Stimulated activated CD8-positive, alpha-beta memory T cell treated with anti-CD3 and anti-CD28 coated beads, Interleukin-12 subunit alpha, Interleukin-12 subunit beta, amount 100 ng/mL, for 1 hour (primary cell): ENCODE data around the gene RBPJL.

Experiments
- DNase-seq: peaks from one replicate; pipeline ENCODE4 v3.0.0-alpha.2; 2020; ENCODE audit warnings: low read depth

The RBPJL gene

GRCh38 chr20:45317826-45318225, 11.2 kb downstream of the RBPJL start:
- no peak for DNase-seq

DNA sequence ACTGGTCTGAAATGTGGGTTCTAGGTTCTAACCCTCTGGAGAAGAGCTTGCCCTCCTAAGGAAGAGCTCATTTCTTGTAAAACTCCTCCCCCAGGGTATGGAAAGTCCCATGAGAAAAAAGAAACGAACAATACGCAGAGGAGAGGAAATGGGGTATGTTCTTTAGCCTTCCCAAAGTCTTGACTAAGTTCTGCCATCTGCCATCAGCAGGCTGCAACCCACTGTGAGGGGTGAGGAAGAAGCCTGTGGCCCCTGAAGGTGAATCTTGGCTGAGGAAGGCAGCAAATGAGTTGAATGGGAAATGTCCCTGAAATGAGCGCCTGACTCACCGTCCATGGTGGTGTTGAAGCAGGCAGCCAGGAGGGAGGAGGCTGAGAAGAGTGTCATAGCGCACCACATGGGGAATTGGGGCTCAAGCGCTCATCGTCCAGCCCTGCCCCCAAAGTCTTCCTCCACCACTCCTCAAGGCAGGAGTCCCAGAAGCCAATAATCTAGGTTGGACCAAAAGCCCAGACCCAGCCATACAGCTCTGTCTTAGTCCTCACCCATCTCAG, 11.8 kb downstream of the RBPJL start:
- DNase-seq: no peak

- DNase-seq: no peak
Measured at GRCh38 chr20:45318948-45319347, 12.3 kb downstream of the RBPJL start.

- DNase-seq: no peak
Measured at GRCh38 chr20:45320948-45321595, 14.4 kb downstream of the RBPJL start.

GRCh38 chr20:45322952-45323383, 16.3 kb downstream of the RBPJL start:
- DNase-seq: no peak

GRCh38 chr20:45323731-45324130, 17.1 kb downstream of the RBPJL start:
- DNase-seq: no peak

- no peak for DNase-seq
Measured at GRCh38 chr20:45325371-45325770, 18.7 kb downstream of the RBPJL start.

- no peak for DNase-seq
Measured at GRCh38 chr20:45328451-45328850, 21.8 kb downstream of the RBPJL start.

DNA sequence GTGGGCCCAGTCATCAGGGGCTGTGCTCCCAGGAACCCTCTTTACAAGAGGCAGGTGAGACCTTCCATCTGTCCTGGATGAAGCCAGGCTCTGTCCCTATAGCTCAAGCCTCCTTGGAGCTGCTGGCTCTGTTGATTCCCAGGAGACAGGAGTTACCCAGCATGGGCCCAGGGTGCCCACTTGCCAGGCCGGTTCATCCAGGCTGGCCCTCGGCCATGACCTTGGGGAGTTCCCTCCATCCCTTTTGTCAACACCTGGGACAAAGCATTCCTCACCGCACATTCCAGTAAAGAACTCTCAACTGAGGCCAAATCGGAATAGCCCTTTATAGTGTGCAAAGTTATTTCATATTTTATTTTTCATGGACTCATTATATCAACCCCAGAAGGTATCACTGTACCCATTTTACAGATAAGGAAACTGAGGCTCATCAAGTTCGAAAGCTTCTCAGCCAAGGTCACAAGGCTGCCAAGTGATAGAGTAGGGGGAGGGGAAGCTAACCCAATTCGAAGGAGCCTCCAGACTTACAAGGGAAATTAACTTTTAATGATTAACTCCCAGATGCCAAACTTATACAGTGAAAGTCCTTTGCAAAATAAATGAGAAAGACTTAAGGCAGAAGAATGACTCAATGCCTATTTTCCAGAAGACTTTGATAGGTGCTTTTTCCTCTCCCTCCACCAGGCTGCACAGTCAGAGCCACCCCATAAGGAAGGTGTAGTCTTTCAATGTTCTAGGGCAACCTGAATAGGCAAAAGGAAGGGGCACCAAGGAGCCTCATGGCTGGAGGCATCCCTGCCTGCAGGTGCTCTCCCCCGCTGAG, 23.1 kb downstream of the RBPJL start:
- DNase-seq: no peak

- no peak for DNase-seq
Measured at GRCh38 chr20:45330476-45330875, 23.8 kb downstream of the RBPJL start.

DNA sequence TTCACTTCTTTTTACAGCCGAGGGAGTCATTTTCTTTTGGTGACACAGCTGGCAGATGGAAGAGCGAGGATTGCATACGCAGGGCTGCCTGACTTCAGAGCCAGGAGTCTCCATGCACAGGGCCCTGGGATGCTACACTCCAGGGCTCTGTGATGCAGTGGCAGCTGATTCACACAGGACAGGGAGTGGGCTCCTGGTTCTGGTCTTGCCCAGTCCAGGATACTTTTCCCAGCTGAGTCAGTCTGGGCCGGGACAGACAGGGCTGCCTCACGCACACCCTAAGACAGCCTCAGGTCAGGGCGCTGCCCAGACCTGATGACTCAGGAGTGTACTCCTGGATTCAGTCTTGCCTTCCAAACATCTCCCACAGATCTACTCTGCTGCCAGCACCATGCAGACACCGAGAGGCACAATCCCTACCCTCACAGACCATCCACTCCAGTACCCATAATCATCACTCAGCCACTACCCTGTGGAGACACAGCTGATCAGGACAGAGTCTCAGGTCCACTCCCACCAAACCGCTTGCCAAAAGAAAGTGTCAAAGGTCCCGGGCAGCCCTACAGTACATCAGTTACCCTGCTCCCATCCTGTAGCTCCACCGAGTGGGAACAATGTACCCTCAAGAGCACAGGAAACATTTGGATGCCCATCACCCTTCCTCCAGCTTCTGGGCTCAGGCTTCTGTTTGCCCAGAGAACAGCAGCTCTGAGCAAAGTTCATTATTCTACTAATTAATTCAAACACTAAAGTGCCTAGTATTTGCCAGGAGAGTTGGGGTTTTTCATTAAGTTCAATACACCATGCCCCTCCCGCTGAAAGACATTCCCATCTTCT, 30.1 kb downstream of the RBPJL start:
- no peak for DNase-seq

DNA sequence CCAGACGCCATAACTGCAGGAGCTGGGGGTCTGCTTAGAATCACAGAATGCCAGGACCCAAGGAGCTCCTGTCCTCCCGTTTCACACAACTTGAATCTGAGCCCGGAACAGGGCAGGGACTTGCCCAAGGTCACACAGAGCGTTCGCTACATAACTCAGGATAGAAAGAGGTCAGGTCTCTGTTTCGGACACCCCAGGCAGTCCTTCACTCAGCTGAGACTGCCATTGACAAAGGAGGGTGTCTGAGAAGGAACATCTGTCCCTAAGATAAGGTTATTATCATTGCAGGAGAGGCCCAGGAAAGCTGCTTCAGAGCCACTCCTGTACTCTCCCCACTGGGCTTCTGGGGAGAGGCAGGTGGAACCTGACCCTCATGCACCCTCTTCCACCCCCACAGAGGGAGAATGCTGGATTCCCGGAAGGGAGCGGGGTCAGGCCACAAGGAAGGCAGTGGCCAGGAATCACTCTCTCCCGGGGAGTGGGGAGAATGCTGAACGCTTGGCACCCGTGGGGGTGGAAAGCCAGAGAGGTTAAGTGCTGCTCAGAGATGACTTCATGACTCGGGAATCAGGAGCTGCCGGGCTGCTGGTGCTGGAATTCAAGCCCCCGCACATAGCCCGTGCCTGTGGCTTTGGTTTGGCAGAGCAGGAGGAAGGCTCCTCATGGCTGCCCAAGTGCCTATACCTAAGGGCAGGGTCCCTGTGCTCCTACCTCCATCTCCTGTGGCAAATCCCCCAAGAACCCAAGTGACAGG, 30.9 kb downstream of the RBPJL start:
- DNase-seq: no peak

DNA sequence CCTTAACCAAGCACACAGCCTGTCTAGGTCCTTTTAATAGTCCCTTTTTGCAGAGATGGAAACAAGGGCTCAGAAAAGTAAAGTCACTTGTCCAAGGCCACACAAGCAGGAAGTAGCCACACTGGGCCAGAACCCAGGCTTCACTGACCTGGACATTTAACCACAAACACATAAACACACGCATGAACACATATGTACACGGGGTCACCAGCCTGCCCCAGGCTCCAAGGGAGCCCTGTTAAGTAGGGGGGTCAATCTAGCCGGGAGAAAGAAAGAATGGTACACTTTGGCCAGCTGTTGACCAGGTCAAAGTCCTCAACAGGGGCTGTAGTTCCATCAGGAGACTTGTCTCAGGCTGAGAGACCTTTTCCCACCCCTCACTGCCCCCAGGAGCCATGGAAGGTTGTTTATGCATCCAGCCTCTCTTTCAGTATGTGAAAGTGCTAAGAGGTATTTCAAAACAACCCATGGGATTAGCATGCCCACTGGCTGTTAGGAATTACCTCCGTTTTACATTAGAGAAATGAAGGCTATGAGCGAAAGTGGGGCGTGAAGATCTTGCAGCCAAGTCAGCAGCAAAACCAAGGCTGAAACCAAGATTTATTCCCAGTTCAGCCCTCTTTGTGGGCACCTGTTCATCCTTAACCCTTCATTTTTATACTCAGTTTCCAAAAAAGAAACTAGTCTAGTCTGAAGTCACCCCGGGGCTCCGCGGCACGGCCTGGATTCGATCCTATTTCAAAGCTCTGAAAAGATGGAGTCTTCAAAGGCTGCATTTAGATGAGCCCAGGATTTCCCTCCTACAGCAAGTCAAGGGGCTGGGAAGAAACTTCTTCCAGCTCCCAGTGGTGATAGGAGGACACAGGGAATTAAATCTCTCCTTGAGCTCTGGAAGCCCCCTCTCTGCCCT, 31.7 kb downstream of the RBPJL start:
- no peak for DNase-seq

DNA sequence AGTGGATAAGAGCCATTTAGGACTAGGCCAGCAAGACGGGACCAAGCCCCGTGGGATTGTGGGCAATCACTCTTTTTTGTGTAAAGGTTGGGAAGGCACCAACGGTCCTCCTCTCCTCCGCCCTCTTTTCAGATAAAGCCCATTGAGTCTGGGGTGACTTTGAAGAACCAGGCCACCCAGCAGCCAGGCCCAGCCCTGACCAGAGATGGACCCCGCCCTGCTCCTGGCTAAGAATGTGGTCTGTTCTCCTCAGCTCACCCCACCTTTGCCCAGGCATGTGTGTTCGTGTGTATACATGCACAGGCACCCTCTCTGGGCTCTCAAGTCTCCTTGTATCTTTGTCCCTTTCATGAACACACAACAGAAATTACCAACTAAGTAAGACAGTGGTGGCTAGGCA, 32.4 kb downstream of the RBPJL start:
- DNase-seq: no peak

GRCh38 chr20:45339799-45340198, 33.2 kb downstream of the RBPJL start:
- DNase-seq: no peak

DNA sequence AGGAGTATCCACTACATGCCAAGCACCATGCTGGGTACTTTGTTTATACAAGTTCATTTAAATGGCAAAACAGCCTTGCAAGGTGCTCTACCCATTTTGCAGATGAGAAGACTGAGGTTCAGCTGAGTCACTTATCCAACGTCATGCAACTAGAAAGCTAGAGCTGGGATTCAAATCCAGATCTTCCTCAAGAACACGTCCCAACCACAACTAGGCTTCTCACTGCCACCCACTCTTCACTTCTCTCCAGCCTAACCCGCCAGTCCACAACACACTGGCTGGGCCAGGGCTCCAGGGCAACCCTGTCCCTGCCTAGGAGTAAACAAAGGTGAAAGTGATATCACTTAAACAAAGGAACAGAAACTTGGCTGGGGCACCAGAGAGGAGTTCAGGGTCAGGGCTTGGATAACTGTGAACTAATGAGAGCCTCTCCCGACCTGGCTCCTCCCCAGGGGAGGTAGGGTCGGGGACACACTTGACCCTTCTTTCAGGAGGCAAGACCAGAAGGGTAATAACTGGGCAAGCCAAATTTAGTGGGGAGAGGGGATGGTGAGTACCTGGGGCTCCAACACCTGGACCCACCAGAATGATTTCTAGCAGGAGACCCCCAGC, 33.7 kb downstream of the RBPJL start:
- DNase-seq: no peak

DNA sequence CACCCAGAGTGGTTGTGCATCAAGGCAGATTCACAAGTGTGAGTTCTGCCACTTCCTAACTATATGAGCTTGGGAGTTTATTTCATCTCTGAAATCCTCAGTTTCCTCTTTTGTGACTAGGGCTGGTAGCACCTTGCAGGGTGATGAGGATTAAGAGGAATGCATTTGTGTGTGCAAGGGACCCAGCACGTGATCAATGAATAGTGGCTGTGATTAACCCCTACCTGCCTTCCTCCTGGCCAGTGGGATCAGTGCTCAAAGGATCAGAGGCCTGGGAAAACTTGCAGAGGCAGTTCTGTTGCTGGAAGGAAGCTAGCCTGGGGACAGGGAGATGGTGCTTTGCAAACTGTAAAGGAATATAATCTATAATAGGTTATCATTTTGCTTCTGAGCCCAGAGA, 34.3 kb downstream of the RBPJL start:
- DNase-seq: no peak

GRCh38 chr20:45341579-45341938, 34.9 kb downstream of the RBPJL start:
- DNase-seq: no peak

GRCh38 chr20:45341939-45342854, 35.6 kb downstream of the RBPJL start:
- DNase-seq: no peak
